H9 (cell line): ENCODE data around the gene ZC3H10. TPM values are rescaled to one million over a fixed set of nuclear protein-coding genes. Genes with fewer than 3 reads are reported as not detected.

Experiments used
- DNase-seq: peaks from one replicate; pipeline ENCODE4 v3.0.0-alpha.2; 2017
- H2AFZ ChIP-seq: one replicate; pipeline ENCODE4 v1.6.1; 2013; ENCODE audit warnings: mild to moderate bottlenecking, low read length, control low read depth, moderate library complexity
- H2AK5ac ChIP-seq: 2 replicates; pipeline ENCODE4 v1.6.1; 2013; ENCODE audit warnings: low read length, control low read depth, mixed read lengths; ENCODE audit not compliant: insufficient read length
- H2BK120ac ChIP-seq: one replicate; pipeline ENCODE4 v1.6.1; 2013; ENCODE audit warnings: low read depth, mild to moderate bottlenecking, low read length, control low read depth, inconsistent platforms; ENCODE audit not compliant: poor library complexity, severe bottlenecking
- H2BK12ac ChIP-seq: 2 replicates; pipeline ENCODE4 v1.6.1; 2013; ENCODE audit warnings: low read length, control low read depth, mixed read lengths, low read depth; ENCODE audit not compliant: insufficient read length
- H2BK15ac ChIP-seq: 2 replicates; pipeline ENCODE4 v1.6.1; 2013; ENCODE audit warnings: low read depth, low read length, control low read depth
- H2BK20ac ChIP-seq: one replicate; pipeline ENCODE4 v1.6.1; 2013; ENCODE audit warnings: low read depth, mild to moderate bottlenecking, low read length, control low read depth, inconsistent platforms; ENCODE audit not compliant: poor library complexity, severe bottlenecking
- H2BK5ac ChIP-seq: 2 replicates; pipeline ENCODE4 v1.6.1; 2013; ENCODE audit warnings: low read length, control low read depth, mixed read lengths; ENCODE audit not compliant: insufficient read length
- H3K14ac ChIP-seq: 2 replicates; pipeline ENCODE4 v1.6.1; 2013; ENCODE audit warnings: low read length, control low read depth; ENCODE audit not compliant: insufficient read depth
- H3K18ac ChIP-seq: 2 replicates; pipeline ENCODE4 v1.6.1; 2013; ENCODE audit warnings: low read depth, mild to moderate bottlenecking, mixed read lengths, low read length, control low read depth; ENCODE audit not compliant: insufficient read length
- H3K23ac ChIP-seq: 2 replicates; pipeline ENCODE4 v1.6.1; 2013; ENCODE audit warnings: low read length, control low read depth, mixed read lengths, low read depth; ENCODE audit not compliant: insufficient read length
- H3K23me2 ChIP-seq: 2 replicates; pipeline ENCODE4 v1.6.1; 2013; ENCODE audit warnings: low read depth, mild to moderate bottlenecking, mixed read lengths, low read length, control low read depth; ENCODE audit not compliant: insufficient read length, poor library complexity, severe bottlenecking
- H3K27ac ChIP-seq: 2 replicates; pipeline ENCODE4 v1.5.1; 2013; ENCODE audit warnings: low read length, control low read depth, mixed read lengths, low read depth; ENCODE audit not compliant: insufficient read length
- H3K27me3 ChIP-seq: 2 replicates; pipeline ENCODE4 v1.6.1; 2013; ENCODE audit warnings: low read length, control low read depth, inconsistent platforms; ENCODE audit not compliant: insufficient read depth
- H3K4ac ChIP-seq: 2 replicates; pipeline ENCODE4 v1.6.1; 2013; ENCODE audit warnings: low read depth, mild to moderate bottlenecking, control low read depth, inconsistent platforms, low read length, moderate library complexity
- H3K4me1 ChIP-seq: 2 replicates; pipeline ENCODE4 v1.6.1; 2013; ENCODE audit warnings: low read length, control low read depth, inconsistent platforms; ENCODE audit not compliant: insufficient read depth
- H3K4me2 ChIP-seq: 2 replicates; pipeline ENCODE4 v1.6.1; 2013; ENCODE audit warnings: low read length, control low read depth, mixed read lengths; ENCODE audit not compliant: insufficient read length, insufficient read depth
- H3K56ac ChIP-seq: 2 replicates; pipeline ENCODE4 v1.6.1; 2013; ENCODE audit warnings: low read depth, mild to moderate bottlenecking, mixed read lengths, low read length, control low read depth; ENCODE audit not compliant: insufficient read length
- H3K79me1 ChIP-seq: 2 replicates; pipeline ENCODE4 v1.6.1; 2013; ENCODE audit warnings: low read depth, mild to moderate bottlenecking, moderate library complexity, low read length, control low read depth, inconsistent platforms; ENCODE audit not compliant: insufficient read depth, poor library complexity, severe bottlenecking
- H3K79me2 ChIP-seq: 2 replicates; pipeline ENCODE4 v1.6.1; 2013; ENCODE audit warnings: low read length, control low read depth, inconsistent platforms; ENCODE audit not compliant: insufficient read depth
- H3K9ac ChIP-seq: 2 replicates; pipeline ENCODE4 v1.6.1; 2013; ENCODE audit warnings: low read length, control low read depth, mixed read lengths; ENCODE audit not compliant: insufficient read length; ENCODE audit errors: extremely low read depth
- H3K9me3 ChIP-seq: one replicate; pipeline ENCODE4 v1.6.1; 2013; ENCODE audit warnings: low read depth, low read length, inconsistent platforms; ENCODE audit not compliant: control insufficient read depth
- H3T11ph ChIP-seq: one replicate; pipeline ENCODE4 v1.6.1; 2013; ENCODE audit warnings: mild to moderate bottlenecking, low read length, control low read depth, inconsistent platforms
- H4K20me1 ChIP-seq: one replicate; pipeline ENCODE4 v1.6.1; 2013; ENCODE audit not compliant: control insufficient read depth, insufficient read length, insufficient read depth
- H4K5ac ChIP-seq: 2 replicates; pipeline ENCODE4 v1.6.1; 2013; ENCODE audit warnings: low read depth, mild to moderate bottlenecking, mixed read lengths, low read length, control low read depth; ENCODE audit not compliant: insufficient read length
- H4K8ac ChIP-seq: replicated peaks from 2 replicates; pipeline ENCODE4 v1.6.1; 2013; ENCODE audit warnings: low read length, control low read depth, mixed read lengths, low read depth; ENCODE audit not compliant: insufficient read length
- H4K91ac ChIP-seq: 2 replicates; pipeline ENCODE4 v1.6.1; 2013; ENCODE audit warnings: low read depth, mild to moderate bottlenecking, moderate library complexity, mixed read lengths, low read length, control low read depth; ENCODE audit not compliant: insufficient read length
- H3K27ac Mint-ChIP-seq, 3 experiments: 2 replicates in 2 of 3; 3 replicates in 1 of 3; pipeline ENCODE4 v1.8.0; 2020 to 2021; ENCODE audit warnings: mixed read lengths in 3 of 3, mild to moderate bottlenecking in 1 of 3, moderate library complexity in 1 of 3
- H3K27me3 Mint-ChIP-seq: 2 replicates; pipeline ENCODE4 v1.8.0; 2021; ENCODE audit warnings: low read depth, mild to moderate bottlenecking, moderate library complexity, mixed read lengths
- H3K36me3 Mint-ChIP-seq, 3 experiments: 2 replicates in 2 of 3; 3 replicates in 1 of 3; pipeline ENCODE4 v1.8.0; 2020 to 2021; ENCODE audit warnings: low read depth in 3 of 3, mixed read lengths in 3 of 3; ENCODE audit not compliant: insufficient read depth in 1 of 3
- H3K4me1 Mint-ChIP-seq, 2 experiments: 2 replicates each; pipeline ENCODE4 v1.8.0; 2020; ENCODE audit warnings: mixed read lengths in 2 of 2
- H3K4me3 Mint-ChIP-seq, 2 experiments: 2 replicates in 1 of 2; 3 replicates in 1 of 2; pipeline ENCODE4 v1.8.0; 2020 to 2021; ENCODE audit warnings: mild to moderate bottlenecking in 2 of 2, mixed read lengths in 2 of 2, moderate library complexity in 1 of 2
- H3K9me3 Mint-ChIP-seq, 2 experiments: 2 replicates in 1 of 2; 3 replicates in 1 of 2; pipeline ENCODE4 v1.8.0; 2020; ENCODE audit warnings: mild to moderate bottlenecking in 2 of 2, mixed read lengths in 2 of 2, moderate library complexity in 1 of 2
- WGBS: extraction: QIAGEN DNeasy Blood & Tissue Kit; methylation state at CpG from one replicate; pipeline ENCODE4 v1.1.7; 2013; ENCODE audit warnings: missing lambda C conversion rate, low lambda C conversion rate, mixed read lengths; ENCODE audit not compliant: insufficient read length; ENCODE audit errors: extremely low coverage; 5-methylcytosine and 5-hydroxymethylcytosine counted together
- total RNA-seq: library from RNA; stranded (reverse); gene quantifications from 2 replicates; pipeline ENCODE4 v1.2.1, GENCODE V29; 2021
- TF ChIP-seq, protein P1 (sequence below): fragments of 200-600 bp; sonication (generic); conservative IDR thresholded peaks from 3 replicates; pipeline ENCODE4 v1.8.0; 2021; ENCODE audit warnings: antibody characterized with exemption, mild to moderate bottlenecking

ZC3H10 gene
- total RNA-seq, 1 experiment from 2014 or later = 9.4 TPM

DNA sequence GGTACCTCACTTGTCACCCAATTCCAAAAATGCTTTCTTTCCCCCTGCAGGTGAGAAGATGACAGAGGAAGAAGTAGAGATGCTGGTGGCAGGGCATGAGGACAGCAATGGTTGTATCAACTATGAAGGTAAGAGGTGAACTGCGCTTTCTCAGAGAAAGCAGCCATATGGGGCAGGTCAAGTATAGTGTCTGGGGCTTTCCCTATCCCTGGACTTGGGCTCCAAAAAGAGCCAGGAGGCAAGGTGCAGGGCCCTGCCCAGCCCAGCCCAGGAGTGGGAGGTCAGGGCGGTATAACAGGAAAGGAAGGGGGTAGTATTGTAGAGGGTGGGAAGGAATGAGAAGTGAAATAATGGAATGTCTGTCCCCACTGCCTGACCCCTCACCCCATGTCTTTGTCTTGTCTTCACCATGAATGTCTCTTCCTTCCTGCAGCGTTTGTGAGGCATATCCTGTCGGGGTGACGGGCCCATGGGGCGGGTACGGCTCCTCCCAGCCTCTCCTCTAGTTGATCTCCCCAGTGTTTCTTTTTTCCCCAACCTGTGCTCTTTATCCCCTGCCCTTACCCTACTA, 42.2 kb downstream of the ZC3H10 start:
- no peak for DNase-seq
- no peak overlapping the region for H3K4ac ChIP-seq
- no peaks in the 10 kb centered on the region for H3K27me3 ChIP-seq
- no peak overlapping the region for H3K14ac ChIP-seq
- peaks cover 64 to 82% (median 72%) of the 10 kb centered on the region in 3 experiments for H3K36me3 Mint-ChIP-seq
- no peak overlapping the region for H2BK5ac ChIP-seq
- no peak overlapping the region for H4K8ac ChIP-seq
- no peak overlapping the region for H3K56ac ChIP-seq
- no peak overlapping the region for H2AK5ac ChIP-seq
- H3K4me1 Mint-ChIP-seq = peaks cover 46 to 64% of the 10 kb centered on the region in 2 experiments
- H4K91ac ChIP-seq = no peak overlapping the region
- no peaks in the 10 kb centered on the region for H4K20me1 ChIP-seq
- peak overlapping the region; percentile 80 for H3K4me2 ChIP-seq
- H3K9ac ChIP-seq = peak overlapping the region; percentile 98
- peaks cover 15% of the 10 kb centered on the region for H3K23me2 ChIP-seq
- peaks cover 10% of the 10 kb centered on the region; the same call in 1 of the 2 replicates for H3K27me3 Mint-ChIP-seq
- no peaks in the 10 kb centered on the region for H3K9me3 ChIP-seq
- peak overlapping the region; percentile 93 to 96 for H3K4me3 Mint-ChIP-seq
- peaks cover 3% of the 10 kb centered on the region; the same call in 1 of the 2 replicates for H3K79me2 ChIP-seq
- no peak overlapping the region for H3K23ac ChIP-seq
- peaks cover 0 to 4% of the 10 kb centered on the region in 2 experiments; a peak in 3 of 5 replicates for H3K9me3 Mint-ChIP-seq
- no peak overlapping the region for H3T11ph ChIP-seq
- H2BK15ac ChIP-seq = no peak overlapping the region
- no peak overlapping the region for H2AFZ ChIP-seq
- no peak overlapping the region for H2BK20ac ChIP-seq
- H3K4me1 ChIP-seq = peaks cover 5% of the 10 kb centered on the region; the same call in 1 of the 2 replicates
- peak overlapping the region in 2 of 3 experiments; percentile 96 to 97; a peak in 4 of 7 replicates for H3K27ac Mint-ChIP-seq
- H3K18ac ChIP-seq = no peak overlapping the region
- H2BK12ac ChIP-seq = no peak overlapping the region
- WGBS = no CpG with 5 or more reads among the region's 7 CpGs
- H4K5ac ChIP-seq = no peak overlapping the region
- TF ChIP-seq, protein P1, sequence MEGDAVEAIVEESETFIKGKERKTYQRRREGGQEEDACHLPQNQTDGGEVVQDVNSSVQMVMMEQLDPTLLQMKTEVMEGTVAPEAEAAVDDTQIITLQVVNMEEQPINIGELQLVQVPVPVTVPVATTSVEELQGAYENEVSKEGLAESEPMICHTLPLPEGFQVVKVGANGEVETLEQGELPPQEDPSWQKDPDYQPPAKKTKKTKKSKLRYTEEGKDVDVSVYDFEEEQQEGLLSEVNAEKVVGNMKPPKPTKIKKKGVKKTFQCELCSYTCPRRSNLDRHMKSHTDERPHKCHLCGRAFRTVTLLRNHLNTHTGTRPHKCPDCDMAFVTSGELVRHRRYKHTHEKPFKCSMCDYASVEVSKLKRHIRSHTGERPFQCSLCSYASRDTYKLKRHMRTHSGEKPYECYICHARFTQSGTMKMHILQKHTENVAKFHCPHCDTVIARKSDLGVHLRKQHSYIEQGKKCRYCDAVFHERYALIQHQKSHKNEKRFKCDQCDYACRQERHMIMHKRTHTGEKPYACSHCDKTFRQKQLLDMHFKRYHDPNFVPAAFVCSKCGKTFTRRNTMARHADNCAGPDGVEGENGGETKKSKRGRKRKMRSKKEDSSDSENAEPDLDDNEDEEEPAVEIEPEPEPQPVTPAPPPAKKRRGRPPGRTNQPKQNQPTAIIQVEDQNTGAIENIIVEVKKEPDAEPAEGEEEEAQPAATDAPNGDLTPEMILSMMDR = no peak
- H3K27ac ChIP-seq = no peak overlapping the region
- H2BK120ac ChIP-seq = no peak overlapping the region
- H3K79me1 ChIP-seq = peaks cover 2% of the 10 kb centered on the region
